D721Med (cell line): Measurements from ENCODE around the gene DUSP1.

Experiments
- DNase-seq: peaks from one replicate; pipeline ENCODE4 v3.0.0; 2011; ENCODE audit warnings: low spot score; ENCODE audit not compliant: insufficient read length
- FAIRE-seq: peaks from 2 replicates; lab custom pipeline; 2011; peaks lifted over from hg19 to GRCh38; lab: Jason Lieb, UNC
- CTCF ChIP-seq: IDR thresholded peaks from 2 replicates; pipeline ENCODE4 v1.5.1; 2012; ENCODE audit warnings: mild to moderate bottlenecking, control low read depth; ENCODE audit not compliant: insufficient read depth; ENCODE audit errors: missing control alignments

Gene DUSP1

GRCh38 chr5:172797771-172798191, 26.8 kb upstream of the DUSP1 start:
- FAIRE-seq, result no peak
- no peak for DNase-seq
- no peak for TF ChIP-seq CTCF

GRCh38 chr5:172796306-172796705, 25.3 kb upstream of the DUSP1 start:
- TF ChIP-seq CTCF, result no peak
- DNase-seq (no peak), FAIRE-seq (no peak)

- TF ChIP-seq CTCF, result no peak
- FAIRE-seq (no peak), DNase-seq (no peak)
Observed at GRCh38 chr5:172795318-172795977, 24.5 kb upstream of the DUSP1 start.

- FAIRE-seq (no peak), DNase-seq (no peak)
- no peak for TF ChIP-seq CTCF
Observed at GRCh38 chr5:172793577-172794488, 22.8 kb upstream of the DUSP1 start.

GRCh38 chr5:172792701-172793570, 21.9 kb upstream of the DUSP1 start:
- FAIRE-seq (no peak), DNase-seq (no peak)
- no peak for TF ChIP-seq CTCF

- FAIRE-seq, result no peak
- no peak for DNase-seq
- no peak for TF ChIP-seq CTCF
Observed at GRCh38 chr5:172791726-172792445, 20.9 kb upstream of the DUSP1 start.
